Germinal center (tissue), 1 donor: Measurements from ENCODE around the gene AFG1L.

Source experiments
- DNase-seq: peaks from one replicate; pipeline ENCODE4 v3.0.0; 2012; ENCODE audit warnings: mixed read lengths, low spot score

The AFG1L gene

DNA sequence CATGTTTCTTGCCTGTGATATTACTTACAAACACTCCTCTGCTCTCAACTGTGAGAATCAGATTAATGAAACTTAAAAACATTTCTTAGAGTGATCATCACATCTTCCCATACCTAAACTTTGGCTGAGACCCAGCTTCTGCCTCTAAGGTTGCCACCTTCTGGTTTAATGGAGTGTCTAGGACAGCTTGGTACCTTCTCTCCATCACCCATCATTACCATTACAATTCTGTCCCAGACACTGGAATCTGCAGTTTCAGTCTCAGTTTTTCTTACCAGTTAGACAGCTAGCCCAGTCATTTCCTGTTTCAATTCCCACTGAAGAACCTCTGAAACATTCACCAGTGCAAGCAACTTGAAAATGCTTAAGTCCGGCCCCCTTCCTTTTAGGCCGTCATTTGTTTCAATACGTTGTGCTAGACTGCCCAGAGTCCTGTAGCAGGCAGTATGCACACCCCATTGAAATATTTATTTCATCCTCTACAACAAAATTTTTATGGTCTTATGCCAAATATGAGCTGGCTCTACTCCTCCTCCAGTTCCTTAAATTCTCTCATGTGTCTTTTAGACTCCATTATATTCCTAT, 158.8 kb downstream of the AFG1L start:
- DNase-seq, result no peak

DNA sequence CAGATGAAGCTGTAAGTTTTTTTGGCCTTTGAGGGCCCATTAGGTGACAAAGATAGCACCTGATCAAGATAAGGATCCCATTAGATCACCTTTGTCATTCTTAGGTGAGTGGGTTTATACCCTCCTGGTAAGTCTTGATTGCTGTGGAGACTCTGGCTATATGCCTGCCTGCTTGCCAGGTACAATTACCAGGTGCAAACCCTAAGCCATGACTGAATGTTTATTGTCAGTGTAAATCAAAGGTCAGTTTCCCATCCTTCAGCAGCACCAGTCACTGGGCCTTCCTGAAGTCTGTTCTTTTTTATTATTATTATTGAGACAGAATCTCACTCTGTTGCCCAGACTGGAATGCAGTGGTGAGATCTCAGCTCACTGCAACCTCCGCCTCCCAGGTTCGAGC, 159.5 kb downstream of the AFG1L start:
- DNase-seq, result no peak

DNA sequence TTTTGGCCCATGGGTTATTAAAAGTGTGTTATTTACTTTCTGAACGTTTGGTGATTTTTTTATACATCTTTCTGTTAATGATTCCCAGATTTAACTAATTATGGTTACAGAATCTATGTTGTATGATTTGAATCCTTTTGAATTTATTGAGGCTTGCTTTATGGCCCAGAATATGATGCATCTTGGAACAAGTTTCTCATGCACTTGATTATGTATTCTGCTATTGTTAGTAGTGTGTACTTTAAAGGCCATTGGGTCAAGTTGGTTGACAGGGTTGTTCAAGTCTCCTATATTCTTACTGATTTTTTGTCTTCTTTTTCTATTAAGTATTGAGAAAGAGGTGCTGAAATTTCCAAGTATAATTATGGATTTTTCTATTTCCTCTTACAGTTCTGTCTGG, 160.8 kb downstream of the AFG1L start:
- no peak for DNase-seq

DNA sequence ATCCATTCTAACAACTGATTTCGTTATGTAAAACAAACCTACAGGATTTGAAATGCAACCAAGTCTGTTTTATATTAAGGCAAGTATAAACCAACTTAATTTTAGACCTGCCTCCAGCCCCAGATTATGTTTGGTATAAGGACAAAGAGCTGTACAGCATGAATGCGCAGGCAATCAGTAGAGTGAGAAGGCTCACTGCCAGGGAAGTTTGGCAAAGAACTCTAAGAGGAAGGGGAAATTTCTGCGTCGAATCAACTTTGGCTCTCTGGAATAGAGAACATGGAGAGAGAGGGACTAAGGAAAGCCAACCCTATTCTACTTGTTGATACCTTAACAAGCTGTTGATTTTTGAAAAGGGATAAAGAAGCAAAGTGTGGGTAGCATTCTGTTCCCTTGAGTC, 168.9 kb downstream of the AFG1L start:
- no peak for DNase-seq

DNA sequence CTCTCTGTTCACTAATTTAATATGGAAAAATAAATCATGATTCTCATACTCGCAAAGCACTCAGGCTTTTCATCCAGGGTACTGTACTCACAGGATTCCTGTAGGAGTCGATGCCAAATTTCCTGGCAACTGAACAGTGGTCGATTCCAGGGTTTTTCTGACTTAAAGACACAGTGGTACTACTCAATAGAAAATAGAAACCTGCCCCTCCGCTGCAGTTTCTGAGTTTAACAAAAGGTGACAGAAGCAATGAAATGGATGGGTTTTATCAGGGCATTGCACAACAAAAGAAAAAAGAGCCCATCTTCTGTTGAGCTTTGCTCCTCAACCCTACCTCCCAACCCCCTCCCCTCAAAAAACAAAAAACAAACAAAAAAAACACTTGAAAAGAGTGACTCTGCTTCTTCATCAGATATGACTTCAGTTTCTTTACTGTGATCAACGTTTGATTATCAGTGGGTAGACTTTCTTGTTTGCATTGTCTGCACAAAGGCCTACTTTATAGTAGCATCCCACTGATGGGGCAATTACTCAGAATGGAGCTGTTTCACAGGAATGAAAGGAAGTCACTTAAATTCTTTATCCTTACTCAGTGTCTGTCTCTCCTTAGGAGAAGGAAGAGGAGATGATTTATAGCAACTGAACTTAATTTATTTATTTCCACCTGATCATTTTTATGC, 169.7 kb downstream of the AFG1L start:
- DNase-seq, result no peak

DNA sequence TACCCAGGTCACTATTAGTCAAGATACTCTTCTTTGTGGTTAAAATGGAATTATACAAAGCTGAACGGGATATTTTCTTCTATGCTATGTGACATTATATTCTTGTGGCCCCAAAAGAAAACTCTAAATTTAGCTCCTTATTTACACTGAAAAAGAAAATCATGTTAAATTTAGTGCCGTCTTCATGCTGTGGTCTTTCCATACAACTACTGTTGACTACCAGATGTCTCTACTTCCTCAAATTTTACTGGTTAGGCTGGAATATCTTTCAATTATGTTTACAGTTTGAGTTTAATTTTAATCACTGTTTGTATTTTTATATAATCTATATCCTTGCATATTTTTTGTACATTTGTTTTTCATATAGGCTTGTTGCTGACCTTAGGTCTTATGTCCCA, 170.2 kb downstream of the AFG1L start:
- no peak for DNase-seq

DNA sequence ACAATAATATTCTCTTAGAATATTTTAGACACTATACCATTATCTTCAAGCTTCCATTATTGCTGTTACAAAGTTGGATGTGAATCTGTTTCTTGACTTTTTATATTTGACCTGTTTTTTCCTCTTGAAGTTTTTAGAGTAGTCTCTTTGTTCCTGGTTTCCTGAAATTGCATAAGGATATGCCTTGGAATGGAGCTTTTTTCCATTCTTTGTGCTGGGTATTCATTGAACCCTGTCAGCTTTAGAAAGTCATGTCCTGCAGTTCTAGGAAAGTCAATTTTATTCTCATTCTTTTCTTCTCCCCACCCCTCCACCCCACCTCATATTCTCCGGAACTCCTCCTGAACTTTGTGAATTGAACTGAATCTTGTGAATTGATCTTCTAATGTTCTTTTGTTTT, 173.5 kb downstream of the AFG1L start:
- no peak for DNase-seq

DNA sequence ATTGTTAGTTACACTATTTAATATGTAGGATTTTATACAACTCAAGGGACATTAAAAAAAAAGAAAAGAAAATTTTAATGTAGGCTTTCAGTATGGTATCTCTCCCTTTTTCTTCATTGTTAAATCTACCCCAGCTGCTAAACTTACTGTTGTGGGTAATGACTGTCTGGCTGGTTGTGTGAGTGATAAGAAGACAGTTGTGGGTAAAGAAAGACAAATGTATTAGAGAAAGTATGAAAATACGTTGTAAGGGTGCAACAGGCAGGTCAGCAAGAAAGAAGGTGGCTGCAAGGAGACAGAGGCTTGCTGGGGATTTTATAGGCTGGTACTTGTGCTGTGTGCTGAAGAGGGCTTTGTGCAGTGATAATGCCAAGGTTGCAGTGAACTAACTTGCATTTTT, 174.5 kb downstream of the AFG1L start:
- no peak for DNase-seq

DNA sequence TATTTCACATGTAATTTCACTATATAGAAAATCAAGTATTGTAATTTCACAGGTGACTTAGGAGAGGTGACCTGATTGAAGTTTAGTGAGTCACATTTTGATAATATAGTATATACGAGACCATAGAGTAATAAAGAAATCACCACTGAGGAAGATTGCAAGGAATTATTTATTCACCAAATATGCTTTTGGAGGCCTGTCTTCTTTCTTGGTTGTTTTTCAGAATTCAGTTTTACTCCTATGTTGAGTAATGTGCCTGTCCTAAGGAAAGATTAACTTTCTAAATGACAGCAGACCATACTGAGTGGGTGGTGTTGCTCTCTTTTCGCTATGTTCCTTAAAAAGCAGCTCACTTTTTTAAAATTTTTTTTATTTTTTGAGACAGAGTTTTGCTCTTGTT, 178.3 kb downstream of the AFG1L start:
- DNase-seq, result no peak

DNA sequence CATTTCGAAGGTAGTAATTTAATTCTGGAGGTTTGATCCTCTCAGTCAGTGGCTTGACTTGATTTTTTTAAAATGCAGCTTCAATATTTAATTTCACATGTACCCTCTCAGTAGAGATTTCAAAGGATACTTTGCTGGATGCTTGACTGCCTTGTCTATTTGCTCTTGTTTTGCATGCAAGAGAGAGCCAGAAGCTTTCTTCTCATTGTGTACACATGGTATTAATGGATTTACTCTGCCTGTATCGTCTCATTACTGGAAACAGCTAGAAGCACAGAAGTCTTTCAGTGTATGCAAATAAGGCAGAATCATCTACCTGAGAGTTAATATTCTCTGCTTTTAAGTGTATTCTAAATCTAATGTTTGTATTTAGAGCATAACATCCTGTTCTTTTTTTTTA, 181.5 kb downstream of the AFG1L start:
- DNase-seq, result no peak

DNA sequence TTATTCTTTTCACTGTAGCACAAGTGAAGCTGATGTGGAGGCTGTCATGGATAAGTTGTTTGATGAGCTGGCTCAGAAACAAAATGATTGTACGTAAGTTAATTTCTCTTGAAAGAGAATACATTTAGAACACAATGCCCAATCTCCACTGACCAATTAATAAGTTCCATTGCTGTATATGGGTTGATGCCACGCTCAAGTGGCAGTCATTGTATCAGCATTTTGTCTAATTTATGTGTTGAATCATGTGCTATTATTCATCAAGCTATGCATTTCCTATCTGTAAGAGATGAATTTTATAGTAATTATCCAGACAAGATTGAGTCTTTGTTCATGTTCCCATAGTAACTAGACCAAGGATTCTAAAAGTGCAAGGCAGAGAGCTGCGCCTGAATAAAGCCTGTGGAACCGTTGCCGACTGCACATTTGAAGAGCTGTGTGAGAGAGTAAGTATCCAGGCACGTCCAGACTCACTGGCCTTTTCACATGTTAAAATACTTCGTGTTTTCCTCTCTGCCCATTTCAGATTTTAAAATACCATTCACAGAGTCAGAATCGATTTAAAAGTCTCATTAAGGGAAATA, 182.1 kb downstream of the AFG1L start:
- no peak for DNase-seq

DNA sequence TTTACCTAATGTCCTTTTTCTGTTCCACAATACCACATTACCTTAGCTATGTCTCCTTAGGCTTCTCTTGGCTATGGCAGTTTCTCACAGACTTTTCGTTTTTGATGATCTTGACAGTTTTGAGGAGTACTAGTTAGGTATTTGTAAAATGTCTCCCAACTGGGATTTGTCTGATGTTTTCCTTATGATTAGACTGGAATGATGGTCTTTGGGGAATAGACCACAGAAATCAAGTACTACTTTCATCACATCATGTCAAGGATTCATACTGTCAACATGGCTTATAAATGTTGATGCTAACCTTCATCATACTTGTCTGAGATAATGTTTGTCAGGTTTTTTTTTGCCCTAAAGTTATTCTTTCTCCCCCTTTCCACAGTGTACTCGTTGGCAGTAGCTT, 187.7 kb downstream of the AFG1L start:
- DNase-seq, result no peak

DNA sequence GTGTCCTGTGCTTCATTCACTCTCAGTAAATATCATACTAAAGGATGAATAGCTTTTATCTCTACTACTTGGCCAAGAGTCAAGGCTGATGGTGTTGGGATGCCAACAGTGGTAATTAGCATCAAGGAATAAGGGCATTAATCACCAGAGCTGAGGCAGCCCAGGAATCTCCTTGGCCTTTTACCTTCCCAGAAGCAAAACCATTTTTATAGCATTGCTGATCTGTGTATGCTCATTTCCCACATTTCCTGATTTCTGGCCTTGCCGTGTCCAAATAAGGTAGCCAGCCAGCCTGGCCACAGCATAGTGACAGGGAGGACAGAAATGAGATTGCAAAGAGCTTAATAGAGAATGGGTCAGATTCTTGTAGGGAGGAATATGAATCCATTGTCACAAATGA, 189.2 kb downstream of the AFG1L start:
- DNase-seq, result no peak

DNA sequence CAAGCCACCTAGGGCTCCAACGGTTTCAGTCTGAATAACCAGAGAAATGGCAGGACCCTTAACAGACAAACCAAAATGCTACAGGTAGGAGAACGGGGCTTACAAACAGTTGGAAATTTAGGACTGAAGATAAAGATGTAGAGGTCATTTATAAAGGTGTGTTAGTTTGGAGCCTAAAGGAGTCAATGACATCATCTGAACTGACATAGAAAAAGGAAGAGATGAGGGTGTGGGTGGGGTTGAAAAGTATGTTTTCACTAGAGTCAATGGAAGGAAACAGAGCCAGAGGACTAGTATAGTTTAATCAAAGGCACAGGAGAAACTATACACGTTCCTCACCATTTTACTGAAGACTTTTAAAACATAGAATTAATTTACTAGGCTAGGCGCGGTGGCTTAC, 194.8 kb downstream of the AFG1L start:
- DNase-seq, result no peak

DNA sequence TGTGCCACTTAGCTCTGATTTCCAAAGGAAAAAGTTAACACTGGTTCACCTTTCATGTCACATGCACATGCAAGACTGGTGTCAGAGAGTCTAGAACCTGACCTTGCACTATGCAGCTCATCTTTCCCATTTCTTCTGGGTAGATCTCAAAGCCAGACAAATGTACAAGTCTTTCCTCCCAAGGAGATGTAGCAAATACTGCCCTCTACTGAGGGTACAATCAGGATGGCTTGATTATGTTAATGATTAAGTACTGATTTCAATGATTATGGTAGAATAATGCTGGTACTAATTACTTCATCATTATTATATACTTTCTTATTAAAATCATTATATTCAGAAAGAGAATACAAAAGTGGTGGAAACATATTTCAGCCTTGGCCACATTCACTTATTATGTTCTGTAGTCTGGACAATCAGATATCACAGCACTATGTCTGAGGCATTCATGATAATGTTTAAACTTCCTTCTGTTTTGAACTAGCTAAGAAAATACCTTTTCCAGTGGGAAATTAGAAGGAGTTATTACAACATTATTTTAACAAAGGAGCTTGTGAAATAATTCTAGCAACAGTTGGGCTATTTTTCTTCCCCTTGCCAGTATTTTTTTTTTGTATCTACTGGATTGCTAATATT, 197.4 kb downstream of the AFG1L start:
- DNase-seq, result peak; percentile 24

DNA sequence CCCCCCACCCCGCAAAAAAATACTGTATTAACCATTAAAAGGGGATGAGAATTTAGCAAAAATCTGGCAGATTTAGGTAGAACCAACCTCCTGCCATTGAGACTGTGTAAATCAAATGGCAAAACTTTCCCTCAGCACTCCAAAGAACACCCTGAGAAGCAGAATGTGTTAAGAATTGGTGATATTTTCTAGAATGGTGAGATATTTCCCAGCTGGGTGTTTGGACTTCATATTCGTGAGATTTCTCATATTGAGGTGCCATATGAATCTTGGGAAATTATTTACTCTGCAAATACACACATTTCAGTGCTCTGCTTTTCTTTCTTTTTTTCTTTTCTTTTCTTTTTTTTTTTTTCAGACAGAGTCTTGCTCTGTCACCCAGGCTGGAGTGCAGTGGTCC, 199.6 kb downstream of the AFG1L start:
- no peak for DNase-seq

DNA sequence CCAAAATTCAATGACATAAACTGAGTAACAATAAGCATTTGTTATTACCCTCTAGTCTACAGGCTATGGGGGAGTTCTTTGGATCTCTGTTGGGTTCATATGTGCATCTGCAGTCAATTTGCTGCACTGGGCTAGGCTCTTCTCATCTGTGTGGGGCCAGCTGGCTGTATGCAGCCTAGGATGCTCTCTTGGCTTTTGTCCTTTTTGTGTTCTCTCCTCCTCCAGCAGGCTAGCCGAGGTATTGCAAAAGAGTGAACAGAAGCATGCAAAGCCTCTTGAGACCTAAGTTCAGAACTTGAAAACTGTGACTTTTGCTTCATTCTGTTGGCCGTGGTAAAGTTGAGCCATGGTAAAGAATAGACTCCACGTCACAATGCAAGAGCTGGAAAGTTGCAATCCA, 203.0 kb downstream of the AFG1L start:
- peak; percentile 10 for DNase-seq

DNA sequence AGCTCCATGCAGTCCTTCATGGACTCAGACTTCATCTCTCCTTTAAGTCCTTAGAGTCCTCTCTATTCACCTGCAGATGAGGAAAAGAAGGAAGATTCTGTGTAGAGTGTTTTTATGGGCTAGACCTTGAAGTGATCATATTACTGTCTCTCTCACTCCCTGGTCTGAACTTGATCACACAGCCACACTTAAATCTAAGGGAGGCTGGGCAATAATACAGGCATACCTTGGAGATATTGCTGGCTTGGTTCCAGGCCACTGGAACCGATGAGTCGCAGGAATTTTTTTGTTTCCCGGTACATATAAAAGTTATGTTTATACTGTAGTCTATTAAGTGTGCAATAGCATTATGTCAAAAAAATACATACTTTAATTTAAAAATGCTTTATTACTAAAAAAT, 206.7 kb downstream of the AFG1L start:
- DNase-seq, result no peak

DNA sequence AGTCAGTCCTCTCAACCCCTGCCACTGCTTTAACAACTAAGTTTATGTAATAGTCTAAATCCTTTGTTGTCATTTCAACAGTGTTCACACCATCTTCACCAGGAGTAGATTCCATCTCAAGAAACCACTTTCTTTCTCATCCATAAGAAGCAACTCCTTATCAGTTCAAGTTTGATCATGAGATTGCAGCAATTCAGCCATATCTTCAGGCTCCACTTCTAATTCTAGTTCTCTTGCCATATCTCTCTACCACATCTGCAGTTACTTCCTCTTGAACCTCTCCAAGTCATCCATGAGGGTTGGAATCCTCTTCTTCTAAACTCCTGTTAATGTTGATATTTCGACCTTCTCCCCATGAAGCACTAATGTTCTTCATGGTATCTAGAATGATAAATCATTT, 208.0 kb downstream of the AFG1L start:
- no peak for DNase-seq

DNA sequence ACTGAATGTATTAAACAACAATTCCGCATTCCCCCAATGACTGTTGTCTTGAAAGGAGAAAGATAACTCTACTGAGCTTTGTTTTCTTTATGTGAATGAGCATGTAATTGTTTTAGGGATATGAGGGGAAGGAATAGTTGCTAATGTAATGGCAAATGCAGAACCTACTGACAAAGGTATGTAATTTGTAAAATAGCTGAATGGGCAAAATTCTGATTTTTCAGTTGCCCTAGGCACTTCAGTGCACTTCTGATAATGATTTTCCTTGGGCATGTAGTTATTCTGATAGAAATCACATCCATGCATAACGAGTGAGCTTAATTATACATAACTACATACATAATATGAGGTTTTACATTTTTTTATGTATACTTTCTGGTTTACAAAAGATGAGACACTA, 212.5 kb downstream of the AFG1L start:
- DNase-seq, result no peak

DNA sequence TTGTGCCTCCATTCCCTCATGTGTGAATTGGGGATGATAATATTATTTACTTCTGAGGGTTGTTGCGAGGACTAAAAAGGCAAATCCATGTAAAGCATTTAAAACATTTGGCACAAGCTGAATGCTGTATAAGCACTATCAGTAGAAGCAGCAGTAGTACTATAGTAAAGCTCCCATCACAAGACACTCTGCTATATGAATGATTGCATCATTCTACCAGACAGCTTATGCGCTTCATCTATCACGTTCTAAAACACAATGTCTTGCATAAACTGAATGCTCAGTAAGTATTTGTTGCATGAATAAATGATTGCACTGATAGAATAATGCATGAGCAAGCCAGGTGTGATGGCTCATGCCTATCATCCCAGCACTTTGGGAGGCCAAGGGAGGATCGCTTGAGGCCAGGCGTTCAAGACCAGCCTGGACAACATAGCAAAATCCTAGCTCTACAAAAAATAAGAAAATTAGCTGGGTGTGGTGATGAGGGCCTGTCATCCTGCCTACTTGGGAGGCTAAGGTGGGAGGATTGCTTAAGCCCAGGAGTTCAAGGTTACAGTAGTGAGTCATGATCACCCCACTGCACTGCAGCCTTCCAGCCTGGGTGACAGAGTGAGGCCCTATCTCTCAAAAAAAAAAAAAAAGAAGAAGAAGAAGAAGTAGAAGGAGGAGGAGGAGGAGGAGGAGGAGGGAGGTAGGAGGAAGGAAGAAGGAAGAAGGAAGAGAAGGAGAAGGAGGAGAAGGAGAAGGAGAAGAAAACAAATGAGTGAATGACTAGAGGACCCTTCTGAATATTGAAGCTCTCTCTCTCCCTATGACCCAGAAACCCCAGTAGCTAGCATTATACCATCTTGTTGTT, 215.8 kb downstream of the AFG1L start:
- no peak for DNase-seq

DNA sequence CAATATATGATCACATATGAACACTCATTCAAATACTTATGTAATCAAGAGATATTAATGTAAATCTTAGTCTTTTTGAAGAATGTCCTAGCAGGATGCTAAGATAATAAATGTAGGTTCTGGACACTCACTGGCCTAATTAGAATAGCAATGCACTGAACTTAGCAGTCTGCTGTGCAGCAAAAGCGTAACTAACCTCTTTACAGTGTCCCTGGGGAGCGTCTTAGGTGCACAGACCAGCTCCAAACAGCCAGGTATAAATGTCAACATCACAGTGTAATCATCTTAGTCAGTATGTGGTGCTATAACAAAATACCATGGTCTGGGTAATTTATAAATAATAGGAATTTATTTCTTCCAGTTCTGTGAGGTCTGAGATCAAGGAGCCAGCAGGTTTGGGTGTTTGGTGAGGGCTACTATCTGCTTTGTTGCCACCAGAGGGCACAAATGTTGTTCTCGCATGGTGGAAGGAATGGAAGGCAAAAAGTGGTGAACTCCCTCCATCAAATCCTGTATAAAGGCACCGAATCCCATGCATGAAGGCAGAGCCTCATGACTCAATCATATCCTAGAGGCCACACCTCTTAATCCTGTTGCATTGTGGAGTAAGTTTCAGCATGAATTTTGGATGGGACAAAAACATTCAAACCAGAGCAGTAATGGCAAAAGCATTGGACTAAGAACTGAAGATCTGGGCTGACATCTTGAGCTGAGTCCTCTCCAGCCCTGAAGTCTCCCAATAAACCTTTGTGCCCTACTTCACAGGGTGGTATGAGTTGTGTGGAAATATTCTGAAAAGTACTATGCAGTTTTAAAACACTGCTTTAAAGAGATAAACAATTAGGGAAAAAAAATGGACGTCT, 224.1 kb downstream of the AFG1L start:
- DNase-seq, result peak; percentile 44
